ENCODE data around the gene SLC22A2.
"Not testable (repeated sequence)": the region's sequence is repeated elsewhere in the genome, so short reads cannot be mapped to it uniquely, and the experiment has no call there.

SLC22A2 gene

GRCh38 chr6:160258346-160259142 is at the start of gene SLC22A2:
Gene SLC22A2, minus strand, starts transcription at chr6:160258821. Its CDS starts 64 bp downstream, at chr6:160258757.
- no peak for DNase-seq (ENCODE audit: low read depth in 2 of 2)

- no peak for DNase-seq (ENCODE audit: low read depth in 2 of 2)
These were observed 47.5 kb upstream of the SLC22A2 start for GRCh38 chr6:160305926-160306713.

GRCh38 chr6:160303806-160304205 is 45.2 kb upstream of the SLC22A2 start:
- no peak for DNase-seq (ENCODE audit: low read depth in 2 of 2)

GRCh38 chr6:160302431-160303082 is 43.9 kb upstream of the SLC22A2 start:
- DNase-seq (ENCODE audit: low read depth in 2 of 2): not testable (repeated sequence)

DNA sequence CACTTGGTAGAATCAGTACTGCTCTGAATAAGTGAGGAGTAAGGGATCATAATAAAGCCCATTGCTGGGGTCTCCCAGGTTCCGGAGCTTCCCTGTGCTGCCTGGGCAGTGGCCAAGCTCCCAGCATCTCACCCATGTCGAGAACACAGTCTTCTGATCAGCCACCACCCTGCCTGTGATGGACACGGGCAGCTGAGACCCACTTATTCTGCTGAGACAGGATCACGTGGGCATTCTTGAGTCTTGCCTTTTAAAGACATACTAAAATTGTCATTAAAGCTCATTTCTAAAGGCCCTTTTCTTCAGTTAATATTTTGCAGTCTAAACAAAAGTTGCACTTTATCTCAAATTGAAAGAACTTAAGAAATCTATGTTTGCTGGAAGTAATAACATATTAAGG is 42.7 kb upstream of the SLC22A2 start:
- no peak for DNase-seq (ENCODE audit: low read depth in 2 of 2)

- no peak for DNase-seq (ENCODE audit: low read depth in 2 of 2)
These were observed 41.6 kb upstream of the SLC22A2 start for GRCh38 chr6:160300076-160300695.

GRCh38 chr6:160299559-160299958 is 40.9 kb upstream of the SLC22A2 start:
- DNase-seq (ENCODE audit: low read depth in 2 of 2): no peak

DNA sequence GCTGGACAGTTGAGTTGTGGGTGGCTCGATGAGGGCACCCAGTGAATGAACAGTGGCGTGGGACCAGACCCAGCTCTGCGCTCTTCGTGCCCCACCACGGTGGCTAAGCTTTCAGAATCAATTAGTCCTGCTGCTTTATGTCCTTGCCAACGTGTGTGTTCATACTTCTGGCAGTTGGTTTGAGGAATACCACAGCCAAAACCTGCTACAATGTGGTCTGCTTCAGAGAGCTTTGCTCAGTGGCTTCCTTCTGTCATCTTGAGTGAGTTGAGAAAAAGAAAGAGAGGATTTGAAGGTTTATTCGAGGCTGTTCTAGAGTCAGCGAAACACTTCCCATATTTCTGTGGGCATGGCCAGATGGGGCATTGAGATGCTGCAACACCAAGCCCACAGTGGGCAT is 39.5 kb upstream of the SLC22A2 start:
- DNase-seq (ENCODE audit: low read depth in 2 of 2): no peak

GRCh38 chr6:160297310-160297709 is 38.7 kb upstream of the SLC22A2 start:
- no peak for DNase-seq (ENCODE audit: low read depth in 2 of 2)

DNA sequence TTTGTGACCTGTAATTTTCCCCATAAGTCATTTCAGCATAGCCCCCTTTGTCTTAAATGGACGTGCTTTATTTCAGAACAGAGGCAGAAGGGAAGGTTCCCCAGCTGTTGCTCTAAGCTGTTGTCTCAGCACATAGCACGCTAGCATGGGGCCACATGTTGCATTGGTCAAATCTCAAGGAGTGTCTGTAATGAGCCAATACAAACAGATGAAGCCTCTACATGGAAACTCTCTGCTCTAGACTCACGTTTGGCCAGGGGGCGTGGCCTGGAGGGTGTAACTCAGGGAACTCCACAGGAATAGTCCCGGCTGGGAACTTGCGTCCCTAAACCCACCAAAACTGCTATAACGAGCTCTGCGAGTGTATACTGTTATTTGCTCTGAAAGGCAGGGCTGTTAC is 35.2 kb upstream of the SLC22A2 start:
- DNase-seq (ENCODE audit: low read depth in 2 of 2): no peak

DNA sequence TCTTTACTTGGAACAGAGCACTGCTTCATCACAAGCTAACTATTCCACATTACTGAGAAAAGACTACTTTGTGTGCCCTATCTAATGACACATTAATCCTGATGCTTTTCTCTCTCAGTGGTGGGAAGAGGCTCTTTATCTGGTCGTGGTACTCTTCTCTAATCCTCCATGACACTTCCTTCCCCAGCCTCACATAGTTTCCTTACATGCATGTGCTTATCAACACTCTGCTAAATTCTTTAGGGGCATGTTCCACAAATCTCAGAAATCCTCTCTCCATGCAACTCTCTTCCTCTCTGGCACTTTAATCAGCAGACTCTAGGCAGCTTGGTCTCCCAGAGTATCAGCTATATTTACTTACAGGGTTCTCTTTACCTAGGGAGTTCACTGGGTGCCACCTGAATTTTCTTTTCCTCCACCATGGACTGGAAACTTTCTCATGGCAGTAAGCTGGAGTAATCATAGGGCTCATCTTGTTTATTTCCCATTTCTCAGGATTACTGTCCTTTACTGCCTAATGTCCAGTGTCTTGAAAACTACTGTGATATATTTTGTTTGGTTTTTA is 27.0 kb upstream of the SLC22A2 start:
- no peak for DNase-seq (ENCODE audit: low read depth in 2 of 2)

GRCh38 chr6:160284575-160284974 is 26.0 kb upstream of the SLC22A2 start:
- DNase-seq (ENCODE audit: low read depth in 2 of 2): no peak

DNA sequence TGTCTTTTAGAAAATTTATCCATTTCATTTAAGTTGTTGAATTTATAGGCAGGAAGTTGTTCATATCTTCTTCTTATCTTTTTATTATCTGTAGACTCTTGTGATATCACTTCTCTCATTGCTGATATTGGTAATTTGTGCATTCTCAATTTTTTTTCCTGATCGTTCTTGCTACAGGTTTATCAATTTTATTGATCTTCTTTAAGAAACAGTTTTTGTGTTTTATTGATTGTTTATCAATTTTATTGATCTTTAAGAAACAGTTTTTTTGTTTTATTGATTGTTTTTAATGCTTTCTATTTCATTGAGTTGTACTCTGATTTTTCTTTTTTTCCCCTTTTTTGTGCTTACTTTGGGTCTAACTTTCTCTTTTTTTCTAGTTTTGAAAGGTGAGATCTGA is 23.8 kb upstream of the SLC22A2 start:
- DNase-seq (ENCODE audit: low read depth in 2 of 2): no peak

GRCh38 chr6:160279850-160280249 is 21.2 kb upstream of the SLC22A2 start:
- no peak for DNase-seq (ENCODE audit: low read depth in 2 of 2)

- no peak for DNase-seq (ENCODE audit: low read depth in 2 of 2)
These were observed 20.2 kb upstream of the SLC22A2 start for GRCh38 chr6:160278786-160279310.

DNA sequence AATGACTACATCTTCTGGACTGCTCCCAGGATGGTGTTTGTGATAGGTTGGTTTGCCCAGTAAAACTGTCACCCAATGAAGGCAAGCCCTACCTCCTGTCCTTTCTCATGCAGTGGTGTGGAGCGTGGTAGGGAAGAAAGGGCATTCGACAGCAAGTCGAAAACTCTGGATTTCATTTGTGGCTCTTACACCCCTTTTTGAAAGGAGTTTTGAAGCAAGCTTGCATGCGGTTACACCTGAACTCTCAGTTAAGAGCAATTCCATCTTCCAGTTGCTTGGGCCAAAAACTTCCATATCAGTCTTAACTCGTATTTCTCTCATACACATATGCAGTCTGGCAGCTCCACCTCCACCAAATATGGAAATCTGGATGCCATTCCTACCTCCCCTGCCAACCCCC is 19.7 kb upstream of the SLC22A2 start:
- DNase-seq (ENCODE audit: low read depth in 2 of 2): no peak

DNA sequence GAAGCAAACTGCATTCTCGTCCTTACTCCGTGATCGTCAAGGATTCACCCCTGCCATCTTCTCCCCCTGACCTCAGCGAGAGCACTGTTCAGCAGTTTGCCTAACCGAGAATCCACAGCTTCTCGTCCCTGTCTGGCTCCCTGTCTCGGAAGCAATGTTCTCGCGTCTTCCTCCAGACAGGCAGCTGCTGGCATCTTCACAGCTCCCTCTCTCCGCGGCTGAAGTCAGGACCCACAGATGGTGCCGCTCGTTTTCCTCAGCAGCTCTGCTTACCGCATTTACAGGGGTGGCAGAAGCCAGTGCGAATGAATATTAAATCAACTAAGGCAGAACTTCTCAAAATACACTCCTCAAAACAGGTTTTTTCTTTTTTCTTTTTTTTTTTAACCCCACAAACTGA is 18.9 kb upstream of the SLC22A2 start:
- DNase-seq (ENCODE audit: low read depth in 2 of 2): no peak

DNA sequence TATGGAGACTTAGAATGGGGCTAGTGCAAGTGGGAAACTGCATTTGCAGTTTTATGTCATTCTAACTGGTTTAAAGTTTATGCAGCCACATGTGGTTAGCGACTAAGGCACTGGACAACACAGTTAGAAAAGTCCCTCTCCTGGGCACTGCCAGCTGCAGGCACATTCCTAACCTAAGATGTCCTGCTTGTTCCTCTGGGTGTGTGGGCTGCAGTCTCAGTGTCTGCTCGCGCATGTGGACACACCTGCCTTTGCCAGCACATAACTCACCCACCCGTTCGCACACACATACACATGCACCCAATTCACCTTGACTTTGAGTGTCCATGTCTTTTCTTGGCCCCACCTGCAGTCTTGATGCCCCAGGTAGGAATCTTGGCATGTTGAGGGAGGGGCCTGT is 18.5 kb upstream of the SLC22A2 start:
- no peak for DNase-seq (ENCODE audit: low read depth in 2 of 2)

- no peak for DNase-seq (ENCODE audit: low read depth in 2 of 2)
These were observed 17.5 kb upstream of the SLC22A2 start for GRCh38 chr6:160276126-160276525.

GRCh38 chr6:160275511-160276003 is 16.9 kb upstream of the SLC22A2 start:
- DNase-seq (ENCODE audit: low read depth in 2 of 2): no peak

GRCh38 chr6:160274871-160275510 is 16.4 kb upstream of the SLC22A2 start:
- no peak for DNase-seq (ENCODE audit: low read depth in 2 of 2)
